Osteocyte (in vitro differentiated cells): ENCODE results near the gene EIPR1. TPM values are rescaled to one million over a fixed set of nuclear protein-coding genes. Genes with fewer than 3 reads are reported as not detected.
A peak's percentile ranks its signal among the peaks of the same experiment; 100 is the strongest.

Experiments
- DNase-seq: peaks from one replicate; pipeline ENCODE4 v3.0.0; 2021; ENCODE audit warnings: mixed read lengths; ENCODE audit not compliant: unreplicated experiment; ENCODE audit errors: extremely low spot score
- H3K27ac Mint-ChIP-seq: one replicate; pipeline ENCODE4 v1.8.0; 2021; ENCODE audit warnings: mild to moderate bottlenecking, mixed read lengths; ENCODE audit not compliant: unreplicated experiment
- H3K27me3 Mint-ChIP-seq: one replicate; pipeline ENCODE4 v1.8.0; 2021; ENCODE audit warnings: mixed read lengths; ENCODE audit not compliant: unreplicated experiment
- H3K36me3 Mint-ChIP-seq: one replicate; pipeline ENCODE4 v1.8.0; 2021; ENCODE audit warnings: mixed read lengths; ENCODE audit not compliant: unreplicated experiment
- H3K4me1 Mint-ChIP-seq: one replicate; pipeline ENCODE4 v1.8.0; 2021; ENCODE audit warnings: mixed read lengths; ENCODE audit not compliant: unreplicated experiment
- H3K4me3 Mint-ChIP-seq: one replicate; pipeline ENCODE4 v1.8.0; 2021; ENCODE audit warnings: mild to moderate bottlenecking, moderate library complexity, mixed read lengths; ENCODE audit not compliant: unreplicated experiment
- H3K9me3 Mint-ChIP-seq: one replicate; pipeline ENCODE4 v1.8.0; 2021; ENCODE audit warnings: mixed read lengths; ENCODE audit not compliant: unreplicated experiment
- total RNA-seq: library from RNA; stranded (reverse); gene quantifications from 2 replicates; pipeline ENCODE4 v1.2.1, GENCODE V29; 2021
- TF ChIP-seq, protein P1 (sequence below): fragments of 200-600 bp; sonication (generic); IDR thresholded peaks from 2 replicates; pipeline ENCODE4 v1.5.0; 2021; ENCODE audit warnings: antibody characterized with exemption, mild to moderate bottlenecking, moderate library complexity

EIPR1 gene
- total RNA-seq, 1 donor from 2014 or later: 19.9 TPM

DNA sequence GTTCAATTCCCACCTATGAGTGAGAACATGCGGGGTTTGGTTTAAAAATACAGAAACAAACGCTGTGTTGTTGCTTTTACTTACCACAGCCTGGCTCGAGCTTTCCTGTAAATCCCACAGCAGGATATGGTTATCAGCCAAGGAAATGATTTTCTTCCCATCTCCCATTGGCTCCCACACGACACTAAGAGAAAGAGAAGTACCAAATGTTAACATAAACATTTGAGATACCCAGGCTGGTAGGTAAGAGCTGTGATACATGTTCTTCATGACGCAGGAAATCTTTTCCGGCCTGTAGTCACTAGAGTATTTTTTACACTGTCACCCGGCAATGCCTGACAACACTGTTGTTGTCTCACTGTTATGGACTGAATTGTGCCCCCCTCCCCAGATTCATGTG, 163.6 kb downstream of the EIPR1 start:
- TF ChIP-seq, protein P1, sequence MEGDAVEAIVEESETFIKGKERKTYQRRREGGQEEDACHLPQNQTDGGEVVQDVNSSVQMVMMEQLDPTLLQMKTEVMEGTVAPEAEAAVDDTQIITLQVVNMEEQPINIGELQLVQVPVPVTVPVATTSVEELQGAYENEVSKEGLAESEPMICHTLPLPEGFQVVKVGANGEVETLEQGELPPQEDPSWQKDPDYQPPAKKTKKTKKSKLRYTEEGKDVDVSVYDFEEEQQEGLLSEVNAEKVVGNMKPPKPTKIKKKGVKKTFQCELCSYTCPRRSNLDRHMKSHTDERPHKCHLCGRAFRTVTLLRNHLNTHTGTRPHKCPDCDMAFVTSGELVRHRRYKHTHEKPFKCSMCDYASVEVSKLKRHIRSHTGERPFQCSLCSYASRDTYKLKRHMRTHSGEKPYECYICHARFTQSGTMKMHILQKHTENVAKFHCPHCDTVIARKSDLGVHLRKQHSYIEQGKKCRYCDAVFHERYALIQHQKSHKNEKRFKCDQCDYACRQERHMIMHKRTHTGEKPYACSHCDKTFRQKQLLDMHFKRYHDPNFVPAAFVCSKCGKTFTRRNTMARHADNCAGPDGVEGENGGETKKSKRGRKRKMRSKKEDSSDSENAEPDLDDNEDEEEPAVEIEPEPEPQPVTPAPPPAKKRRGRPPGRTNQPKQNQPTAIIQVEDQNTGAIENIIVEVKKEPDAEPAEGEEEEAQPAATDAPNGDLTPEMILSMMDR: no peak
- no peak overlapping the region for H3K4me3 Mint-ChIP-seq

DNA sequence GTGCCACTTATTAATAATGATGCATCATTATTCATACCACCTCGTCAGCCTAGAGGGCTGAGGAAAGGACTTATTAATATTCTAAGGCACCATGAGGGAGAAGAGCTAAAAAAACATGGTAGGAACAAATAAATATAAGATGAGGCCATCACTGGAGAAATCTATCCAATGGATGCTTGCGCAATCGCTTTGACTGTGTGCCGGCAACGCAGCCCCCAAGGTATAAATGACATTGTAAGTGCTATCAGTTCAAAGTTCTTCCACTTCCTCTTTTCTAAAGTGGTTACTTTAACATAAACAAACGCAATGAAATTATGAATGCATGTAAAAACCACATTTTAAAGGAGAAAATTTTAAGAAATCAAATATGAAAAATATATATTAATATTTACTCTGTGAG, 164.6 kb downstream of the EIPR1 start:
- TF ChIP-seq, protein P1: no peak
- no peak for DNase-seq
- no peaks in the 10 kb centered on the region for H3K4me1 Mint-ChIP-seq
- H3K36me3 Mint-ChIP-seq: peaks cover 12% of the 10 kb centered on the region
- H3K27me3 Mint-ChIP-seq: no peaks in the 10 kb centered on the region
- no peak overlapping the region for H3K4me3 Mint-ChIP-seq
- no peak overlapping the region for H3K27ac Mint-ChIP-seq
- H3K9me3 Mint-ChIP-seq: no peaks in the 10 kb centered on the region

More for the DNA sequence above, 163.6 kb downstream of the EIPR1 start:
- peak; percentile 34 for DNase-seq
- H3K36me3 Mint-ChIP-seq: peaks cover 12% of the 10 kb centered on the region
- H3K4me1 Mint-ChIP-seq: no peaks in the 10 kb centered on the region
- no peaks in the 10 kb centered on the region for H3K9me3 Mint-ChIP-seq
- H3K27ac Mint-ChIP-seq: no peak overlapping the region
- no peaks in the 10 kb centered on the region for H3K27me3 Mint-ChIP-seq

DNA sequence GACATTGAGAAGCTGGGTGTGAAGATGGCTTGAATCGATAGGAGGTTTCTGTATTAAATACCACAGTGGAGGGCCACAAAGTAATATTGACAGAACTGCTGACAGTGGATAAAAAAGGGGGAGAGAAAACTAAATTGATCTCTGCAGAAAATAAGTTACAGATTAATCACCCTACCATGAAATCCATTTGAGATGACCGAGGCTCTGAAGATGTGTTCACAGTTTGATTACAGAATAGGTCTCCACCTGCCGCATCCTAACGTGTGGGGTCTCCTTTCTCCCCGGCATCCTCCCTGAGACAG, 165.6 kb downstream of the EIPR1 start:
- Mint-ChIP-seq H3K36me3 (peaks cover 12% of the 10 kb centered on the region), H3K4me3 (no peak overlapping the region), H3K9me3 (no peaks in the 10 kb centered on the region), H3K4me1 (no peaks in the 10 kb centered on the region), H3K27ac (no peak overlapping the region), H3K27me3 (no peaks in the 10 kb centered on the region)
- no peak for DNase-seq
- TF ChIP-seq, protein P1: no peak

DNA sequence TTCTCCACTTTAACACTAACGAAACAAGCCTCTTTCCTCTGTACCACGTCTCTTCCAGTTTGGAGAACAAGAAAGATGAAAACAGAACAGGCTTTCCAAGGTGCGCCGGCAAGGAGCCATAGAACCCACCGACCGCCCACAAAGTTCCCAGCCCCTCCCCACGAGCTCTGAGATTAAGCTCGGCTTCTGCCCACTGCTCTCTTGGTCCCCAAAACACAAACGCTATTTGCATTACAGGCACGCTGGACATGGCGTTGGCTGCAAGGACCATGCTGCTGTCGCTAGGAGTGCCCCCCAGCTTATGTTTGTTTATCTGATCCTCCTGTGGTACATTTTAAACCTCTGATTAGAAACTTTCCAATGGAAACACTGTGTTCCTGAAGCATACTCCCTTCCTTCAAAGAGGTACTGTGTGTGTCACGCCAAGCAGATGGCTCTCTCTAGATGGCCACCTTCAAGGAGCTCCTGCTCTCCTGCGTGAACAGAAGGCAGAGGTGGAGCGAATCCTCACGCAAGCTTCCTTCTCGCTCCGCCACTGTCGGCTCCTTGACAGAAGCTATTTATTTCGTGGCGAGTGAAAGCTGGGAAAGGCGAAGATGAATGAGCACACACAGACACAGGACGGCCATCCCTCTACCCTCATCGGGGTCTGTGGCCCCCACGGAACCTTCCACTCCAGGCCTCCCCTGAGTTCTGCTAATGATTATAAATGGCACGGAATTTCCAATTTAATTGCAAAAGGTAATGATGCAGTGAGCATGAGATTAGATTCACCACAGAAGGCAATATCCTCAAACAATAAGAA, 166.2 kb downstream of the EIPR1 start:
- TF ChIP-seq, protein P1: no peak
- no peaks in the 10 kb centered on the region for H3K4me1 Mint-ChIP-seq
- no peak overlapping the region for H3K27ac Mint-ChIP-seq
- H3K9me3 Mint-ChIP-seq: no peaks in the 10 kb centered on the region
- no peaks in the 10 kb centered on the region for H3K27me3 Mint-ChIP-seq
- no peak overlapping the region for H3K4me3 Mint-ChIP-seq
- peaks cover 12% of the 10 kb centered on the region for H3K36me3 Mint-ChIP-seq
- peak; percentile 70 for DNase-seq

DNA sequence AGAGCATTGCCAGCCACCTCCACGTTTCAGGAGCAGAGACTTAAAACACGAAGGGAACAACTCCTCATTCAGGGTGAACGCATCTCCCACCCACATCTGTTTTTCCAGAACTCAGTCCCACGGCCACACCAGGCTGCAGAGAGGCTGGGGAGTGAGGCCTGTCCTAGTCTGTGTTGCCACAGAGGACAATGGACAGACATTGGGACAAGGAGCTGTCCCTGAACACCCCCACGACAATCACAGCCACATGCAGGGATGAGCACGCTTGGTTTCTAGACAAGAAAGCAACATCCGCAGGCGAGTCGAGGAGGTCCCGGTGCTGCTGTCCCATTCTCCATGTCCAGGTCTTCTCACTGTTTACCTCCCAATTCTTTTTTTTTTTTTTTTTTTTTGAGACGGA, 167.4 kb downstream of the EIPR1 start:
- Mint-ChIP-seq H3K9me3 (no peaks in the 10 kb centered on the region), H3K4me1 (no peaks in the 10 kb centered on the region), H3K27ac (no peak overlapping the region), H3K27me3 (no peaks in the 10 kb centered on the region), H3K4me3 (no peak overlapping the region), H3K36me3 (peaks cover 12% of the 10 kb centered on the region)
- TF ChIP-seq, protein P1: no peak
- DNase-seq: peak; percentile 59
